Measurements from ENCODE around the gene VSTM2B. TPM values are rescaled to one million over a fixed set of nuclear protein-coding genes. Genes with fewer than 3 reads are reported as not detected.

Gene VSTM2B
- total and polyA plus RNA-seq, 2 experiments from 2014 or later = 0.47 to 1.1 TPM

DNA sequence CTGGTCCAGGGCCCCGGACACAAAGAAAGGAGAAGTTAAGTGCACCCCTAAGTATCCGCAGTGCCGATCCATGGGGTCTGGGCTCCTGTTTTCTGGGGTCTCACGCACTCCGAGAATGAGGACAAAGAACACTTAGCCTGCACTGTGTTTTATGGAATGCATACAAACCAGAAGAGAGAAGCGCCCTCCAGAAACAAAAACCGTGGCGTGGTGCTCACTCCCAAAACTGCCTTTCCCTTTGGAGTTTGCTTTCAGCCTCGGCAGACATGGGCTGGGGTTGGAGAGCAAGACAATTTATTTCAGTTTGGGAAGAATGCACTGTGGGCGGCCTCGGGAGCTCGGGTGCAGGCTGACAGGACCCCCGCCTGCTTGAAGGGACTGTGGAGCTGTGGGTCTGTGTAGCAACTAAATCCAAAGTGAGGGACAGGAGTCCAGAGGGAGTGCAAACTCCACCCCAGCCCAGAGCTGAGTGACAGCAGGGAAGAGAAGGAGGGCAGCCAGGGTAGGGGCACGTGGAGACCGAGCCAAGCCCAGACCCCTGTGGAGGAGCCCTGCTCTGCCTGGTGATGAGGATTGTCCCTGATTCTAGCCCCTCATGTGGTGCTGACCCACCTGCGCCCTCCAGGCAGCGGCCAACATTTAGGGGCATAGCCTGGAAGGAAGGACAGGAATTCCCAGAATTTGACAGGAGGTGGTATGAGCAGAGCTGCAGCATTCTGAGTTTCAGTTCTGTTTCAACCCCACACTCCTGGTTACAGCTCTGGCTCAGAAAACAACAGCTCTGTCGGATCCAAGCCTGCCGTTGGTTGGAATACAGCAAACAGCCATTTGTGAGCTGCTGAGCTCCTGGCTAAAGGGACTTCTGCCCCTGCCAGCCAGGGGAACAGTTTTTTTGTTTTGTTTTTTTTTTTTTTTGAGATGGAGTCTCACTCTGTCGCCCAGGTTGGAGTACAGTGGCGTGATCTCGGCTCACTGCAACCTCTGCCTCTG, 42.5 kb downstream of the VSTM2B start:
- WGBS (ENCODE audit: low lambda C conversion rate, missing lambda C conversion rate) = 82% methylated on average over 22 of the region's 22 CpGs
- H3K27me3 ChIP-seq = peaks cover 14% of the 10 kb centered on the region
- H3K27ac ChIP-seq = no peak overlapping the region
- TF ChIP-seq EZH2phosphoT487 (IDR thresholded peaks at IDR 0.05; ENCODE audit: low read depth, severe bottlenecking, unreplicated experiment) = no peak
- no peak for TF ChIP-seq EZH2 (IDR thresholded peaks at IDR 0.05; ENCODE audit: borderline replicate concordance)
- TF ChIP-seq, protein P1, sequence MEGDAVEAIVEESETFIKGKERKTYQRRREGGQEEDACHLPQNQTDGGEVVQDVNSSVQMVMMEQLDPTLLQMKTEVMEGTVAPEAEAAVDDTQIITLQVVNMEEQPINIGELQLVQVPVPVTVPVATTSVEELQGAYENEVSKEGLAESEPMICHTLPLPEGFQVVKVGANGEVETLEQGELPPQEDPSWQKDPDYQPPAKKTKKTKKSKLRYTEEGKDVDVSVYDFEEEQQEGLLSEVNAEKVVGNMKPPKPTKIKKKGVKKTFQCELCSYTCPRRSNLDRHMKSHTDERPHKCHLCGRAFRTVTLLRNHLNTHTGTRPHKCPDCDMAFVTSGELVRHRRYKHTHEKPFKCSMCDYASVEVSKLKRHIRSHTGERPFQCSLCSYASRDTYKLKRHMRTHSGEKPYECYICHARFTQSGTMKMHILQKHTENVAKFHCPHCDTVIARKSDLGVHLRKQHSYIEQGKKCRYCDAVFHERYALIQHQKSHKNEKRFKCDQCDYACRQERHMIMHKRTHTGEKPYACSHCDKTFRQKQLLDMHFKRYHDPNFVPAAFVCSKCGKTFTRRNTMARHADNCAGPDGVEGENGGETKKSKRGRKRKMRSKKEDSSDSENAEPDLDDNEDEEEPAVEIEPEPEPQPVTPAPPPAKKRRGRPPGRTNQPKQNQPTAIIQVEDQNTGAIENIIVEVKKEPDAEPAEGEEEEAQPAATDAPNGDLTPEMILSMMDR (IDR thresholded peaks at IDR 0.05; ENCODE audit: poor library complexity) = no peak
- no peaks in the 10 kb centered on the region for H3K36me3 ChIP-seq (replicated peaks; ENCODE audit: insufficient read depth, low read depth)
- DNase-seq (ENCODE audit: low spot score) = no peak
- no peak overlapping the region for H3K4me2 ChIP-seq
- no peaks in the 10 kb centered on the region for H3K79me2 ChIP-seq
- H3K4me1 ChIP-seq (ENCODE audit: insufficient read depth) = no peaks in the 10 kb centered on the region
- no peaks in the 10 kb centered on the region for H3K9me3 ChIP-seq (ENCODE audit: low read depth)
- no peaks in the 10 kb centered on the region for H3K9me2 ChIP-seq (replicated peaks; ENCODE audit: insufficient read depth)
- H4K20me1 ChIP-seq (ENCODE audit: insufficient read depth, poor library complexity, severe bottlenecking) = no peaks in the 10 kb centered on the region
- H3K4me3 ChIP-seq = no peak overlapping the region
- H2AFZ ChIP-seq = no peak overlapping the region

DNA sequence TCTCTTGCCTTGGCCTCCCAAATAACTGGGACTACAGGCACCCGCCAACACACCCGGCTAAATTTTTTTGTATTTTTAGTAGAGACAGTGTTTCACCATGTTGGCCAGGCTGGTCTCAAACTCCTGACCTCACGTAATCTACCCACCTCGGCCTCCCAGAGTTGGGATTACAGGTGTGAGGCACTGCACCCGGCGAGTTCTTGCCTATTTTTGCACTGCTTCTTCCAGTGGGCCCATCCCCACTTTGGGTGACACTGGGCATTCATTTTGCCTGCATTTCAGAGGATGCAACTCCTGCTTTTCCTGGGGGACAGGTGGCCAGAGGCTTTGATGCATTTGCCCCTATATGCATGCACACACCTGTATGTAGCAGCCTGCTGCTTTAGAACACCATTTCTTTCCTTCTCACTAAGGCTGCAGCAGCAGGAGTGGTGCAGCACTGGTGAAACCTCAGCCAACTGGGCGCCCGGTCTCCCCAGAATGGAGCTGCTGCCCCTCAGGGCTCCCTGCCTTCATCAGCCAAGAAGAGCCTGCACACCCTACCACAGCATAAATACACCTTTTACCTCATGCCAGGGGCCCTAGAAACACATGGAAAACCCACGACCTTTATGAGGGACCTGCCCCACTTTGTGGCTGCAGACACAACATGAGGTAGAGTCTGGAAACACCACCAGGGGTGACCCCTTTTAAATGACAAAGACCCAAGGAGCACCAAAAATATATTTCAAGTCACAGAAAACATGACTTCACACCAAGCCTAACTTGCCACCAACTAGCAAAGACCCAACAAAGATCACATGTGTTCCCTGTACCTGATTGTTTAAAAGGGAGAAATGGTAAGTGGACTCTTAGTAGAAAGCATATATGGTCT, 43.5 kb downstream of the VSTM2B start:
- Histone ChIP-seq H3K9me3 (ENCODE audit: low read depth) (no peaks in the 10 kb centered on the region), H3K4me1 (ENCODE audit: insufficient read depth) (no peaks in the 10 kb centered on the region), H3K27ac (no peak overlapping the region), H3K79me2 (no peaks in the 10 kb centered on the region), H3K27me3 (peaks cover 22% of the 10 kb centered on the region), H3K36me3 (replicated peaks; ENCODE audit: insufficient read depth, low read depth) (no peaks in the 10 kb centered on the region), H3K4me2 (no peak overlapping the region), H3K9me2 (replicated peaks; ENCODE audit: insufficient read depth) (no peaks in the 10 kb centered on the region), H4K20me1 (ENCODE audit: insufficient read depth, poor library complexity, severe bottlenecking) (no peaks in the 10 kb centered on the region), H2AFZ (no peak overlapping the region), H3K4me3 (no peak overlapping the region)
- TF ChIP-seq, protein P1 (IDR thresholded peaks at IDR 0.05; ENCODE audit: poor library complexity) = no peak
- no peak for TF ChIP-seq EZH2phosphoT487 (IDR thresholded peaks at IDR 0.05; ENCODE audit: low read depth, severe bottlenecking, unreplicated experiment)
- no peak for TF ChIP-seq EZH2 (IDR thresholded peaks at IDR 0.05; ENCODE audit: borderline replicate concordance)
- DNase-seq (ENCODE audit: low spot score) = no peak
- 73% methylated on average over 9 of the region's 9 CpGs for WGBS (ENCODE audit: low lambda C conversion rate, missing lambda C conversion rate)

DNA sequence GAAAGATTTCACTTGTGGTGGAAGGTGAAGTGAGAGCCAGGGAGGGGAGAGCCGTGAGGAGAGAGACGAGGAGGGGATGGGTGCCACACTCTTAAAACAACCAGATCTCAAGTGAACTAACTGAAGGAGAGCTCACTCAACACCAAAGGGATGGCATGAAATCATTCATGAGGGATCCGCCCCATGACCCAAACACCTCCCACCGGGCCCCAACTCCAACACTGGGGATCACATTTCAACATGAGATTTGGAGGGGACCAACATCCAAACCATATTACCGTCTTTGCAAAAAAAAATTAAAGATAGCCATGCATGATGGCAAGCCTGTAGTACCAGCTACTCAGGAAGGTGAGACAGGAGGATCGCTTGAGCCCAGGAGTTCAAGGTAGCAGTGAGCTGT, 45.4 kb downstream of the VSTM2B start:
- Histone ChIP-seq H3K9me2 (replicated peaks; ENCODE audit: insufficient read depth) (no peaks in the 10 kb centered on the region), H4K20me1 (ENCODE audit: insufficient read depth, poor library complexity, severe bottlenecking) (no peaks in the 10 kb centered on the region), H3K4me3 (no peak overlapping the region), H3K4me1 (ENCODE audit: insufficient read depth) (no peaks in the 10 kb centered on the region), H2AFZ (no peak overlapping the region), H3K36me3 (replicated peaks; ENCODE audit: insufficient read depth, low read depth) (no peaks in the 10 kb centered on the region), H3K27ac (no peak overlapping the region), H3K27me3 (peaks cover 38% of the 10 kb centered on the region), H3K79me2 (no peaks in the 10 kb centered on the region), H3K4me2 (no peak overlapping the region), H3K9me3 (ENCODE audit: low read depth) (no peaks in the 10 kb centered on the region)
- TF ChIP-seq, protein P1 (IDR thresholded peaks at IDR 0.05; ENCODE audit: poor library complexity) = no peak
- TF ChIP-seq EZH2phosphoT487 (IDR thresholded peaks at IDR 0.05; ENCODE audit: low read depth, severe bottlenecking, unreplicated experiment) = no peak
- no peak for TF ChIP-seq EZH2 (IDR thresholded peaks at IDR 0.05; ENCODE audit: borderline replicate concordance)
- no peak for DNase-seq (ENCODE audit: low spot score)
- 82% methylated on average over 6 of the region's 6 CpGs for WGBS (ENCODE audit: low lambda C conversion rate, missing lambda C conversion rate)
